Mucosa of stomach (tissue), 1 donor: Measurements from ENCODE around the gene THY1.

Source experiments
- H3K27me3 ChIP-seq: one replicate; pipeline ENCODE4 v1.7.0; 2013; ENCODE audit warnings: mild to moderate bottlenecking, low read length; ENCODE audit not compliant: control insufficient read depth, insufficient read depth
- H3K36me3 ChIP-seq: one replicate; pipeline ENCODE4 v1.7.0; 2013; ENCODE audit warnings: low read length; ENCODE audit not compliant: control insufficient read depth, insufficient read depth
- H3K4me1 ChIP-seq: one replicate; pipeline ENCODE4 v1.7.0; 2013; ENCODE audit warnings: mild to moderate bottlenecking, low read length; ENCODE audit not compliant: control insufficient read depth, insufficient read depth
- H3K4me3 ChIP-seq: one replicate; pipeline ENCODE4 v1.7.0; 2013; ENCODE audit warnings: low read length
- H3K9ac ChIP-seq: one replicate; pipeline ENCODE4 v1.7.0; 2013; ENCODE audit warnings: mild to moderate bottlenecking, low read length, moderate library complexity
- H3K9me3 ChIP-seq: one replicate; pipeline ENCODE4 v1.7.0; 2013; ENCODE audit warnings: mild to moderate bottlenecking, low read length, moderate library complexity; ENCODE audit not compliant: control insufficient read depth
- donor health status: Pancreatic carcinoma.

THY1 gene

GRCh38 chr11:119369132-119369925, 53.6 kb downstream of the THY1 start:
- peak overlapping the region; percentile 9 for H3K9ac ChIP-seq
- H3K4me3 ChIP-seq: no peak overlapping the region
- no peaks in the 10 kb centered on the region for H3K9me3 ChIP-seq
- H3K27me3 ChIP-seq: peaks cover 7% of the 10 kb centered on the region
- H3K36me3 ChIP-seq: no peaks in the 10 kb centered on the region
- peaks cover 65% of the 10 kb centered on the region for H3K4me1 ChIP-seq

GRCh38 chr11:119368121-119369034, 54.6 kb downstream of the THY1 start:
- peaks cover 12% of the 10 kb centered on the region for H3K27me3 ChIP-seq
- peak overlapping the region; percentile 9 for H3K9ac ChIP-seq
- no peak overlapping the region for H3K4me3 ChIP-seq
- H3K36me3 ChIP-seq: no peaks in the 10 kb centered on the region
- peaks cover 67% of the 10 kb centered on the region for H3K4me1 ChIP-seq
- H3K9me3 ChIP-seq: no peaks in the 10 kb centered on the region

GRCh38 chr11:119367661-119368120, 55.3 kb downstream of the THY1 start:
- peaks cover 16% of the 10 kb centered on the region for H3K27me3 ChIP-seq
- no peak overlapping the region for H3K4me3 ChIP-seq
- H3K36me3 ChIP-seq: no peaks in the 10 kb centered on the region
- no peak overlapping the region for H3K9ac ChIP-seq
- peaks cover 67% of the 10 kb centered on the region for H3K4me1 ChIP-seq
- no peaks in the 10 kb centered on the region for H3K9me3 ChIP-seq
